NAMALWA (cell line): ENCODE measurements around the gene TATDN3.
"Not testable (repeated sequence)": the region's sequence is repeated elsewhere in the genome, so short reads cannot be mapped to it uniquely, and the experiment has no call there.

Source experiments
- DNase-seq: peaks from one replicate; pipeline ENCODE4 v3.0.0-alpha.2; 2015; ENCODE audit warnings: low spot score

TATDN3 gene, protein sequence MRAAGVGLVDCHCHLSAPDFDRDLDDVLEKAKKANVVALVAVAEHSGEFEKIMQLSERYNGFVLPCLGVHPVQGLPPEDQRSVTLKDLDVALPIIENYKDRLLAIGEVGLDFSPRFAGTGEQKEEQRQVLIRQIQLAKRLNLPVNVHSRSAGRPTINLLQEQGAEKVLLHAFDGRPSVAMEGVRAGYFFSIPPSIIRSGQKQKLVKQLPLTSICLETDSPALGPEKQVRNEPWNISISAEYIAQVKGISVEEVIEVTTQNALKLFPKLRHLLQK

DNA sequence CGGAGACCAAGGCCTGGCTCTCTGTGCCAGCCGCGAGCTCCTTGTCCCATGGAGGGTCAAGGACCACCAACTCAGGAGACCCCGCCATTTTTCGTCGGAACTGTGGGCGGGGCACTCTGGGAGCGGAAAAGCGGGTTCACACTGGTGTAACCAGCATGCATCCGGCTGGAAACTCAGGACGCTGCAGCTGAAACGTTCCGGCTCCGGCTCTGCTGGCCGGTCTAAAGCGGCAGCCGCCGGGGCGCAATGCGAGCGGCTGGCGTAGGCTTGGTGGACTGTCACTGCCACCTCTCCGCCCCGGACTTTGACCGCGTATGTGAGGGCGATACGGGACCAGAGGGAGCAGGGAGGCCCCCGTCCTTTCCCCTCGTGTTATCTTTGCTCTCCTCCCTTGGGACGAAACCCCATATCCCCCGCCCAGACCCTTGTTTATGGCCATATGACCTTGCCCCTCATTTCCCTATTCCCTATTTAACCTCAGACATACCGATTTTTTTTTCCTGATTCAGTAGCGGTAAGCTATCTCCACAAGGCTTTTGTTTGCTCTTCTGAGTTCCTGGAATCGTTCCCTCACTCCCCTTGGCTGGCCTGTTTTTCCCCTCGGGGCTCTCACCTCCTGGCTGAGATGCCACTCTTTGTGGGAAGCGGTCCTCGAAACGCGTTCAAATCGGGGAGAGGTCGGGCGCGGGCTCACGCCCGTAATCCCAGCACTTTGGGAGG is at the start of gene TATDN3, which contains the start of gene NSL1:
Gene TATDN3 (plus strand): TSS at position 219 of the 720 bp plus-strand sequence. CDS start 28 bp downstream, at position 247.
Gene NSL1 (minus strand): TSS at position 102 of the 720 bp plus-strand sequence. CDS start 14 bp downstream, at position 88.
- peak; percentile 93 for DNase-seq

DNA sequence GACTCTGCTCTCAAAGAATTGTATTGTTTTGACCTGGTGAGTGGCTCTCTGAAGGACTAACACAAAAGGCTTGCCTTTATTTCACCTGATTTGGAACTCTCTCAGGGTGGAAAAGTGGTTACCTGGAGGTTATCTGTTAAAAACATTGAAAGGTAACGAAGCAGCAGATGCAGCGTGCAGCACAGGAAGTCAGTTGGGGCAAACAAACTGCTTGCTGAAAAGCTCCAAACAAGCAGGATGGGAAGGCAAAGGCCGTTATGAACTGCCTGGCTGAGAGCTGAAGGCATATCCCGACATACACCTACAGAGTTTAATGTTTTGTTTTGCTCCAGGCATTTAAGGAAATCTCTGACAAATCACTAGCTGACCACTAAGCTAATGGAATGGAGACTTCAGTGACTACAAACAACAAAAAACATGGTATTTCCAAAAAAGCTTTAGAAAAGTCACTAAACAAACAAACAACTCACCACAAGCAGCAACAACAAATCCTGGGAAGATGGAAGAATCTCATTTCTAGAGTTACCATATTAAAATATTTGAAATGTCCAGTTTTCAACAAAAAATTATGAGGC is 47.7 kb upstream of the TATDN3 start:
- DNase-seq = no peak

DNA sequence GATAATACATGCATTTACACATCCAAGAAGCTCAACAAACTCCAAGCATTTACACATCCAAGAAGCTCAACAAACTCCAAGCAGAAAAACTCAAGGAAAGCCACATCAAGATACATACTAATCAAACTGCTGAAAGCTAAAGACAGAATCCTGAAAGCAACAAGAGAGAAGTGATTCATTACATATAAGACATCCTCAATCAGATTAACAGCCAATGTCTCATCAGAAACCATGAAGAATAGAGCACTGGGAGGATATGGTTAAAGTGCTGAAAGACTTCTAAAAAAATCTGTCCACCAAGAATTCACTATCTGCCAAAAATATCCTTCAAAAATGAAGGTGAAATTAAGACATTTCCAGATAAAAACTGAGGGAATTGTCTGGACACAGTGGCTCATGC is 46.4 kb upstream of the TATDN3 start:
- no peak for DNase-seq

DNA sequence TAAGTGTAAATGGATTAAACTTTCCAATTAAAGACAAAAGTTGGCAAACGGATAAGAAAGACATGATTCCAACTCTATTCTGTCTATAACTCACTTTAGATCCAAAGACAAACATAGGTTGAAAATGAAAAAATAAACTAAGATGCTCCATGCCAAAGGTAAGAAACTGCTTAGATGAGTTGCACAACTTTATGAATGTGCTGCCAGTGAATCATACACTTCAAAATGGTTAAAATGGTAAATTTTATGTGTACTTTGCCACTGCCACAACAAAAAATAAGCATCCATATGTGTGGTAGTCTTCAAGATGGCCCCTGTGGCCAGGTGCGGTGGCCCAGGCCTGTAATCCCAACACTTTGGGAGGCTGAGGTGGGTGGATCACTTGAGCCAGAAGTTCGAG is 45.1 kb upstream of the TATDN3 start:
- DNase-seq = no peak

DNA sequence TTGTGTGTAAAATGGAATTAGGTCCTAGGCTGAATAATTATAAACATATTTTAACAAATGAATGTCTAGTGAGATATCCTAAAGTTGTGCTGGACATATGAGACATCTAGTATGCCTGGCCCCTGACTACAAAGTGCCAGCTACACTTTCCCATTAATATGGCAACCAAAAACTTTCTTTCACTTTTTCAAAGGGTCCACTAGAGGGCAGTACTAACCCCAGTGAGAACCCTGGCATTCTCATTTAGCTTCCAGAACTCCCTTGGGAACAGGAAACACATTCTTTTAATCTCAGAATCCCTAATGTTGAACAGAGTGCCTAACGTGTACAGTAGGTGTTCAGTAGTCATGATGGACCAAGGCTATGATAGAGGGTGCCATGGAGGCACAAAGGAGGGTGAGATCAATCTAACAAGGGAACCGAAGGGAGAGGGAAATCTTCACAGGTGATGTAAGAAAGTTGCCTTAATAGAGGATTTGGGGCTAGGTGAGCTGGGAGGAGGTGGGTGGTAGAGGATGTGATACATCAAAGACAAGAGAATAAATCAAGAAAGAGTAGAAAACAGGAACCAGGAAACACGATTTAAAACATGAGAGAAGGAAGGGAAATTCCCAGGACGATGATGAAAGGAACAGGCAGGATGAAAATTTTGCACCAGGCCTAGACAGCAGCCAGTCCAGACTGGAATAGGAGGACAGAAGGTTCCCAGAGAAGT is 41.7 kb upstream of the TATDN3 start:
- peak; percentile 53 for DNase-seq

DNA sequence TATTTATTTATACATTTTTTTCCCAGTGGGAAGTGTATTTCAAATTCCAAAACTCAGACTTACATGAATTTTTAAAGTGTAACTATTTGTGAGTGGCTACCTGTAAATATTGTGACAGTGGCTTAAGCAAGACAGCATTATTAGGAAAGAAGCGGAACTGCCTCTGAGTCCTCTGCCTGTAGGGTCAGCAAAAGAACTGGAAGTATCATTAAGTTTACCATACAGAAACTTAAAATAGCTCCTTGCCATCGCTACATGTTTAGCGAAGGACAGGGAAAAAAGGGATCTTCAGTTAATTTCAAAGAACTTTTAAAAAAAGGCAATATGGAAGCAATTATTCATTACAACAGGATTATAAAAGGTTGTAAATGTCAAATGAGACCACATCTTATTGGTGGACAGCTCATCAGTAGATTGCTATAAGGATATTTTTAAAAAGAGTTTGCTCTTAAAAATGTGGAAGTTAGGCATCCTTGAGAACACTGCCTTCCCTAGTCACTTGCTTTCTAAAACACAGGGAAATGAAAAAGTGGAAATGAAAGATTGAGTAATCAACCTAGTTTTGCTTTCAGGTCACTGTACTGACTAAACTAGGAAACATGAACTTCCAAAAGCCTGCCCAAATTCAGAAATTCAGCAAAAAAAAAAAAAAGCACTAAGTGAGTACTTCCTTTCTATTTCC is 39.3 kb upstream of the TATDN3 start:
- no peak for DNase-seq

DNA sequence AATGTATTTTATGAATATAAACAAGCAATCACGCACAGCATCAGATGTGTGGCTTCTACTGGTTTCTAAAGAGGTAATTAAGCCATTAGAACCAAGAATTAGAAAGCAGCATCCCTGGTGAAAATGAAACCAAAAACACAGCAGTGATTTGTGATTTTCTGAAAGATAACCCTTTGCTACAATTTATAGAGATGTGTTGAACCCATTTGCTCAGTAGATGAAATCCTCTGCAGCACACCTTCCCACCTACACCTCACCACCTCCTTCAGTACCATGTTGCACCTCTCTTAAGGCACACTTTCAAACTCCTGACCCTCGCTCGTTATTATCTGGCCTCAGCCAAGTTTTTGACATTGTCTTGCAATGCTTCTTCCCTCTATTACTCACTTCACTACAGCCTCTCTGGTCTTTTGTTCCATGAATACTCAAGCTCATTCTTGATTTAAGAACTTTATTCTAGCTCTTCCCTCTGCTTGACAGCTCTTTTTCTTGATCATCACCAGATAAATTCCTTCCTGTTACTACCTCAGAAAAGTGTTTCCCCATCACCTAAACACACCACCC is 38.7 kb upstream of the TATDN3 start:
- peak; percentile 22 for DNase-seq

DNA sequence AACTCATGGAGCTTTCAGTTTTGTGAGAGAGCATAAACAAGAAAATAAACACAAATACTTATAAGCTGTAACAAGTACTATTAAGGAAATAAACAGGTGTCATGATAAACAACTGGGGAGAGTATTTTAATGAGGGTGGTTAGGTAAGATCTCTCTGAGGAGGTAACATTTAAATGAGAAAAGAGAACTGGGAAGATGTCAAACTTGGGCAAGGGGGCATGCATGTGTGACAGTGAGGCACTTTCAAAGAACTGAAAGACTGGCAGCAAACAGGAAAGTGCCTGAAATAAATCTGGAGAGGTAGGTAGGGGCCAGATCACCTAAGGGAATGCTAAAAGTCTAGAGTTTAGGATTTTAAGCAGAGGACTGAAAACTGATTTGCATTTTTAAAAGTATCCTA is 37.9 kb upstream of the TATDN3 start:
- no peak for DNase-seq

DNA sequence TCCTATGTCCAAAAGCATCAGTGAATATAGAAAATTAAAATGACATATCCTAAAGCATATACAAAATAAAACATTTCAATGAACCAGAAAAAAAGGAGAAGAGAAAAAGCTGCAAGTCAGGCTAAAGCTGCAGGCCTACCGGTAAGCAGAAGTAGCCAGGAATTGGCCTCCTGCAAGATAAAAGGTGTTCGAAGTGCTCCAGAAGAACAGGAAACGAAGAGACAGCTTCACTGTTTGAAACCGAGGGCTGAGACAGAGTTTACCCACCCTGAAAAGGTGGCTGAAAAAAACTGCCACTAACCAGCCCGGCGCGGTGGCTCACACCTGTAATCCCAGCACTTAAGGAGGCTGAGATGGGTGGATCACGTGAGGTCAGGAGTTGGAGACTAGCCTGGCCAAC is 37.5 kb upstream of the TATDN3 start:
- peak; percentile 16 for DNase-seq

DNA sequence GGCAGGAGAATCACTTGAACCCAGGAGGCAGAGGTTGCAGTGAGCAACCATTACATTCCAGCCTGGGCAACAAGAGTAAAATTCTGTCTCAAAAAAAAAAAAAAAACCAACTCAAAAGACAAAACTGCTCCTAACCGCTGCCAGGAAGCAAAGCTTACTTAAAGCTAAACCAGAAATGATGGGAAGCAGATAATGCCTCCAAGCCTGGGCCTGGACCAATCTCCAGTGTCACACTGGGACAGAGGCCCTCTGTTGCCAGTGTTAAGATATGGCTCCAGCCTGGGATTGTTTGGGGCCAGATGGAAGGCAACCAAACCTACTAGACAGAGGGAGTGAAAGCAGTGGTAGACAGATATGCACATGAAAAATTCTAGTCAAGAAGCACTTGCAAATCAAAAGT is 37.0 kb upstream of the TATDN3 start:
- no peak for DNase-seq

DNA sequence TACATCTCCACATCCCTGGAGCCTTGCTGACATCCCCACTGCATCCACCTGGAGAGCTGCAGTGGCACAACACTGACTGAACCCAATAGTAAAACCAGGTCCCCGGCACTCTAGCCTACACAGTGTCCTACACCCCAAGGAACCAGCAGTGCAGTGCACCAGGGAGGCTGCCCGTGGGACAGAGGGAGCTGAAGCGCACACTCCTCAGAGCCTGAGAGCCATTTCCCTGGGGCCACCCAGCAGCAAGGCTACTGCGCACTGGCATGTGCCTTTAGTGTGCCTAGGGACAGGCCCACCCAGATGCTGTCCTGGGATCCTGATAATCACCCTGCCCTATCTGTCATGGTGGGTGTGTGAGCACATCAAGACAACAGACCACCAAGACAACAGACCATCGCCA is 32.0 kb upstream of the TATDN3 start:
- no peak for DNase-seq

DNA sequence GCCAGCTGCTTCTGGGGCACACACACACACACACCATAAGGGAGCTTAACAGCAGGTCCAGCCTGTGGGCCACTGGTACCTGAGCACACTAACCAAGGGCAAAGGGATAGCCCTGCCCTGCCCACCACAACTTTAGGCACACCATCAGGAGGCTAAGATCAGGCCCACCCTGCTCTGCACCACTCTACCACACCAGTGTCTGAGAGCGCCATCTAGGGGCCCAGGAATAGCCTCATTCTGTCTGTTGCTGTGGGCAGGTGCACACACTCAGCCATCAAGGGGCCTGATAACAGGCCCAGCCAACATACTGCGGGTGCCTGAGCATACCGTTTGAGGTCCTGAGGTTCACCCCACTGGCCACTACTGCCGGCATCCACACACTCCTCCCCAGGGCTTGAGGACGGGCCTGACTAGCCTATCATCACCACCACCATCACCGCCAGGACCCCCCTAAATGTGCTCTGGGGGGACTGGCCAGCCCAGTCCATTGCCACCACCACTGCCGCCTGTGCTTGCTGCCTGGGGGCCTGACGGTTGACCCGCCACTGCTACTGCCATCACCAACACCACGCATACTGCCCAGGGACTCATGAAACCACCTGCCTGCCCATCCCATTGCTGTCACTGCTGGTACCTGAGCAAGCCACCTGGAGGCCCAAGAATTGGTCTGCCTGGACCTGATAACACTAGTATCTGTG is 31.4 kb upstream of the TATDN3 start:
- DNase-seq = peak; percentile 51

DNA sequence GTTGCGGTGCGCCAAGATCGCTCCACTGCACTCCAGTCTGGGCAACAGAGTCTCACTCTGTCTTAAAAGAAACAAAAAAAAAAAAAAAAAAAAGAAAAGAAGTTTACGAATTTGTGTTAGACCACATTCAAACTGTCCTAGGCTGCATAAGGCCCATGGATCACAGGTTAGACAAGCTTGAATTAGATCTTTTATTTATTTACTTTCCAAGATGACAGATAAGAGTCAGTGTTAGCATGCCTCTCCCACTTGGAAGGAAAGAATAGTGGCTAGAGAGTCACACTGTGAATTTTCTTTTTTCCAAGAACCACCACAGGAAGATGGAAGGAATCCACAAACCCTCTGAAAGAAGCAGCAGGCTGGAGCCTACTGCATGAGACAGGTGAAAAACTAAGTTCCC is 29.5 kb upstream of the TATDN3 start:
- DNase-seq = no peak

DNA sequence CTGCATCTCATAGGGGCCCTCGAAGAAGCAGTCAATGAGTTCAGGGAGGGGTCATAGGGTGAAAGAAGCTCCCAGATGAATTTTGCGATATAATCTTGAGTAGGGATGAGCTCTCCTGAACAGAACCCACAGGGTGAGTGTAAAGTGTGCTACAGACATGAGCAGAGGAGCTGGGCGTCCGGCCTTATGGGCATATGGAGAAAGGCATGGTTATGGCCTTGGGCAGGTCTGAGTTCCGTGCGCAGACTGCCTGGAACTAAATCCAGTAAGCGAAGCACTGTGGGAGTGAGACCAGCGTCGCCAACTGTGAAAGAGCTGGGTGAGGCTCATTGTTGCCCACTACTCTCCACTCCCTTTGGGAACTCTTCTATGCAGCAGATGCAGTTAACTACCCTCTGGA is 28.9 kb upstream of the TATDN3 start:
- DNase-seq = no peak

DNA sequence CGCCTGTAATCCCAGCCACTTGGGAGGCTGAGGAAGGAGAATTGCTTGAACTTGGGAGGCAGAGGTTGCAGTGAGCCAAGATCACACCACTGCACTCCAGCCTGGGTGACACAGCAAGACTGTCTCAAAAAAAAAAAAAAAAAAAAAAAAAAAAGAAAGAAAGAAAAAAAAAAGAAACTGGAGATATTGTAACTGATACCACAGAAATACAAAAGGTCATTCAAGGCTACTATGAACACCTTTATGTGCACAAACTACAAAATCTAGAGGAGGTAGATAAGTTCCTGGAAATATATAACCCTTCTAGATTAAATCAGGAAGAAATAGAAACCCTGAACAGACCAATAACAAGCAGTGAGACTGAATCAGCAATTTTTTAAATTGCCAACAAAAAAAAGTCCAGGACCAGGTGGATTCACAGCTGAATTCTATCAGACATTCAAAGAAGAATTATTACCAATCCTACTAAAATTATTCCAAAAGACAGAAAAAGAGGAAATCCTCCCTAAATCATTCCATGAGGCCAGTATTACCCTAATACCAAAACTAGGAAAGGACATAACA is 26.9 kb upstream of the TATDN3 start:
- DNase-seq = not testable (repeated sequence)

DNA sequence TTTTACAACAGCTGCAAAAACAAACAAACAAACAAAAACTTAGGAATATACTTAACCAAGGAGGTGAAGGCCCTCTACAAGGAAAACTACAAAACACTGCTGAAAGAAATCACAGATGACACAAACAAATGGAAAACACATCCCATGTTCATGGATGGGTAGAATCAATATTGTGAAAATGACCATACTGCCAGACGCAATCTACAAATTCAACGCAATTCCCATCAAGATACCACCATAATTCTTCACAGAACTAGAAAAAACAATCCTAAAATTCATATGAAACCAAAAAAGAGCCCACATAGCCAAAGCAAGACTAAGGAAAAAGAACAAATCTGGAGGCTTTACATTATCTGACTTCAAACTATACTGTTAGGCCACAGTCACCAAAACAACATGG is 24.9 kb upstream of the TATDN3 start:
- not testable (repeated sequence) for DNase-seq

DNA sequence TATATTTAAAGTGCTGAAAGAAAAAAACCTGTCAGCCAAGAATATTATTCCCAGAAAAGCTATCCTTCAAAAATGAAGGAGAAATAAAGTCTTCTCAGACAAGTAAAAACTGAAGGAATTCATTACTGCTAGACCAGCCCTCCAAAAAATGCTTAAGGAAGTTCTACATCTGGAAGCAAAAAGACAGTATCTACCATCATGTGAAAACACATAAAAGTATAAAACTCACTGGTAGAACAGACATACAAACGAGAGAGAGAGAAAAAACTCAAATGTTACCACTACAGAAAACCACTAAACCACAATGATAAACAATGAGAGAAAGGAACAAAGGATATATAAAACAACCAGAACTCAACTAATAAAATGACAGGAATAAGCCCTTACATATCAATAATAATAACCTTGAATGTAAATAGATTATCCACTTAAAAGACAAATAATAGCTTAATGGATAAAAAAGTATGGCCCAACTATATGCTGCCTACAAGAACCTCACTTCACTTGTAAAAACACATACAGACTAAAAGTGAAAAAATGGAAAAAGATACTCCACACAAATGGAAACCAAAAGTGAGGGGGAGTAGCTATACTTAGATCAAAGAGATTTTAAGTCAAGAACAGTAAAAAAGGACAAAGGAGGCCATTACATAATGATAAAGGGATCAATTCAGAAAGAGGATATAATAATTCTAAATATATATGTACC is 22.1 kb upstream of the TATDN3 start:
- DNase-seq = no peak

DNA sequence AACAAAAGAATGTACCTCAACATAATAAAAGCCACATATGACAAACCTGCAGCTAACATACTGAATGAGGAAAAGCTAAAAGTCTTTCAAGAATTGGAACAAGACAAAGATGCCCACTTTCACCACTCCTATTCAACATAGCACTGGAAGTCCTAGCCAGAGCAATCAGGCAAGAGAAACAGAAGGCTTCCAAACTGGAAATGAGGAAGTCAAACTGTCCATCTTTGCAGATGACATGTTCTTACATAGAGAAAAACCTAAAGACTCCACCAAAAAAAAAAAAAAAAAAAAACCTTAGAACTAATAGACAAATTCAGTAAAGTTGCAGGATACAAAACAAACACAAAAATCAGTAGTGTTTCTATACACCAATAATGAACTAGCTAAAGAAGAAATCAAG is 20.4 kb upstream of the TATDN3 start:
- no peak for DNase-seq

DNA sequence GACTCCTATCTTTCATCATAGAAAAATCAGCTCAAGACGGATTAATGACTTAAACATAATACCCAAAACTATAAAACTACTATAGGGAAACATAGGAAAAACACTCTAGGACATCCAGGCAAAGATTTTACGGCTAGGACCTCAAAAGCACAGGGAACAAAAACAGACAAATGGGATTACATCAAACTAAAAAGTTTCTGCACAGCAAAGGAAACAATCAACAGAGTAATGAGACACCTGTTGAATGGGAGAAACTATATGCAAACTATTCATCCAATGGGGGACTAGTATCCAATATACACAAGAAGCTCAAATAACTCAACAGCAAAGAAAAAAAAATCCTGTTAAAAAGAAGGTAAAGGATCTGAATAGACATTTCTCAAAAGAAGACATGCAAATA is 18.7 kb upstream of the TATDN3 start:
- no peak for DNase-seq

DNA sequence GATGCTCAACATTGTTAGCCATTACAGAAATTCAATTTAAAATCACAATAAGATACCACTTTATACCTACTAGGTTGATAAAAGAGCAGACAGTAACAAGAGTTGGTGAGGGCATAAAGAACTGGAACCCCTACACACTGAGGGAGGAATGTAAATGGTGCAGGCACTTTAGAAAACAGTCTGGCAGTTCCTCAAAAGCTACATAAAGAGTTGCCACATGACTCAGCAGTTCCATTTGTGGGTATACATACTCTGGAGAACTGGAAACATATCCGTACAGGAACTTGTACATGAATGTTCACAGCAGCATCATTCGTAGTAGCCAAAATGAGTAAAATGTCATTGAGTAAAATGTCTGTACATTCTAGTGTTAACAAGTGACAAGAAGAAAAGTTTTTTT is 17.1 kb upstream of the TATDN3 start:
- no peak for DNase-seq
